GM18873 (cell line): ENCODE measurements around the gene OTOA.
"Not testable (repeated sequence)": the region's sequence is repeated elsewhere in the genome, so short reads cannot be mapped to it uniquely, and the experiment has no call there.

Experiments used
- ATAC-seq: cut with Tn5 transposase; IDR thresholded peaks from one replicate; pipeline ENCODE4 v1.9.1; 2021; ENCODE audit warnings: mild to moderate bottlenecking, moderate library complexity, moderate number of reproducible peaks; ENCODE audit not compliant: unreplicated experiment, low FRiP score

The OTOA gene

GRCh38 chr16:21666772-21667171 lies 3.0 kb downstream of the OTOA start:
- no peak for ATAC-seq

GRCh38 chr16:21667575-21667974 lies 3.8 kb downstream of the OTOA start:
- ATAC-seq, result no peak

- ATAC-seq, result no peak
These were observed 9.7 kb downstream of the OTOA start for GRCh38 chr16:21673469-21673868.

- ATAC-seq, result not testable (repeated sequence)
These were observed 10.7 kb downstream of the OTOA start for GRCh38 chr16:21674456-21674855.

- not testable (repeated sequence) for ATAC-seq
These were observed 16.9 kb downstream of the OTOA start for GRCh38 chr16:21680714-21681113.

GRCh38 chr16:21683184-21683583 lies 19.4 kb downstream of the OTOA start:
- ATAC-seq, result no peak

GRCh38 chr16:21684199-21684598 lies 20.4 kb downstream of the OTOA start:
- ATAC-seq, result no peak

- ATAC-seq, result no peak
These were observed 21.3 kb downstream of the OTOA start for GRCh38 chr16:21685034-21685455.

- no peak for ATAC-seq
These were observed 25.3 kb downstream of the OTOA start for GRCh38 chr16:21689107-21689506.

GRCh38 chr16:21690967-21691366 lies 27.2 kb downstream of the OTOA start:
- not testable (repeated sequence) for ATAC-seq

- ATAC-seq, result no peak
These were observed 30.8 kb downstream of the OTOA start for GRCh38 chr16:21694609-21695008.

- no peak for ATAC-seq
These were observed 33.3 kb downstream of the OTOA start for GRCh38 chr16:21697032-21697431.

- ATAC-seq, result no peak
These were observed 34.6 kb downstream of the OTOA start for GRCh38 chr16:21698169-21699032.

GRCh38 chr16:21701271-21701670 lies 37.5 kb downstream of the OTOA start:
- ATAC-seq, result no peak

- no peak for ATAC-seq
These were observed 38.5 kb downstream of the OTOA start for GRCh38 chr16:21702276-21702675.

GRCh38 chr16:21703156-21703555 lies 39.4 kb downstream of the OTOA start:
- ATAC-seq, result no peak

GRCh38 chr16:21703589-21704174 lies 39.9 kb downstream of the OTOA start:
- ATAC-seq, result no peak

- ATAC-seq, result no peak
These were observed 40.5 kb downstream of the OTOA start for GRCh38 chr16:21704266-21704665.

- no peak for ATAC-seq
These were observed 41.0 kb downstream of the OTOA start for GRCh38 chr16:21704733-21705132.

- ATAC-seq, result no peak
These were observed 44.9 kb downstream of the OTOA start for GRCh38 chr16:21708533-21709115.

GRCh38 chr16:21710938-21711337 lies 47.2 kb downstream of the OTOA start:
- no peak for ATAC-seq
